HG03521 (cell line): ENCODE results near the gene INCENP.
"Not testable (repeated sequence)": the region's sequence is repeated elsewhere in the genome, so short reads cannot be mapped to it uniquely, and the experiment has no call there.

ENCODE experiments used
- ATAC-seq: cut with Tn5 transposase; IDR thresholded peaks from one replicate; pipeline ENCODE4 v1.9.1; 2021; ENCODE audit warnings: mild to moderate bottlenecking, moderate library complexity; ENCODE audit not compliant: unreplicated experiment

The INCENP gene

GRCh38 chr11:62166371-62166770 lies 42.6 kb downstream of the INCENP start:
- ATAC-seq, result no peak

- ATAC-seq, result no peak
Measured at GRCh38 chr11:62169448-62169847, 45.6 kb downstream of the INCENP start.

- ATAC-seq, result no peak
Measured at GRCh38 chr11:62169935-62170334, 46.1 kb downstream of the INCENP start.

- ATAC-seq, result no peak
Measured at GRCh38 chr11:62171261-62171723, 47.5 kb downstream of the INCENP start.

GRCh38 chr11:62172294-62172693 lies 48.5 kb downstream of the INCENP start:
- ATAC-seq, result no peak

- ATAC-seq, result no peak
Measured at GRCh38 chr11:62176766-62177165, 53.0 kb downstream of the INCENP start.

- no peak for ATAC-seq
Measured at GRCh38 chr11:62179995-62180394, 56.2 kb downstream of the INCENP start.

- ATAC-seq, result no peak
Measured at GRCh38 chr11:62181097-62181496, 57.3 kb downstream of the INCENP start.

GRCh38 chr11:62182147-62182891 lies 58.5 kb downstream of the INCENP start:
- ATAC-seq, result no peak

- no peak for ATAC-seq
Measured at GRCh38 chr11:62186195-62186594, 62.4 kb downstream of the INCENP start.

GRCh38 chr11:62190011-62190410 lies 66.2 kb downstream of the INCENP start, which contains the start of gene SCGB1D1:
Gene SCGB1D1, plus strand, starts transcription at chr11:62190216. Its CDS starts 69 bp downstream, at chr11:62190285.
- ATAC-seq, result no peak

- no peak for ATAC-seq
Measured at GRCh38 chr11:62193952-62194351, 70.1 kb downstream of the INCENP start.

GRCh38 chr11:62195010-62195409 lies 71.2 kb downstream of the INCENP start:
- ATAC-seq, result not testable (repeated sequence)

- ATAC-seq, result no peak
Measured at GRCh38 chr11:62195945-62196344, 72.1 kb downstream of the INCENP start.

- not testable (repeated sequence) for ATAC-seq
Measured at GRCh38 chr11:62197400-62197799, 73.6 kb downstream of the INCENP start.

- ATAC-seq, result no peak
Measured at GRCh38 chr11:62201376-62201775, 77.6 kb downstream of the INCENP start.
